T-helper 2 cell treated with Interferon-gamma antibody and Interleukin-4, amounts not matched to agents 100 ng/mL and 5 ng/mL, for 36 hours (primary cell): Measurements from ENCODE around the gene STYXL1. TPM values are rescaled to one million over a fixed set of nuclear protein-coding genes. Genes with fewer than 3 reads are reported as not detected.

ENCODE experiments used
- intact Hi-C: fragments of 100-400 bp; cut with micrococcal nuclease; formaldehyde crosslinking; loops from one replicate; pipeline ENCODE4 v1.15.1; 2023
- total RNA-seq: library from RNA; stranded (reverse); gene quantifications from 2 replicates; pipeline ENCODE4 v1.2.3, GENCODE V29; 2022

STYXL1 gene
- total RNA-seq, 1 donor from 2014 or later = 30.2 TPM

- intact Hi-C loops = no loop called here
These were observed 87.4 kb downstream of the STYXL1 start for GRCh38 chr7:75960372-75960771.

- intact Hi-C loops = no loop called here
These were observed 88.8 kb downstream of the STYXL1 start for GRCh38 chr7:75958802-75959543.

- intact Hi-C loops = no loop called here
These were observed 90.6 kb downstream of the STYXL1 start for GRCh38 chr7:75957021-75957736.

- intact Hi-C loops = no loop called here
These were observed 92.4 kb downstream of the STYXL1 start for GRCh38 chr7:75955331-75955955.

- intact Hi-C loops = no loop called here
These were observed 93.9 kb downstream of the STYXL1 start for GRCh38 chr7:75953931-75954330.

GRCh38 chr7:75953431-75953830 lies 94.4 kb downstream of the STYXL1 start:
- intact Hi-C loops = no loop called here

GRCh38 chr7:75951506-75951905 lies 96.3 kb downstream of the STYXL1 start:
- intact Hi-C loops = no loop called here

GRCh38 chr7:75950111-75950681 lies 97.6 kb downstream of the STYXL1 start:
- intact Hi-C loops = no loop called here

- intact Hi-C loops = no loop called here
These were observed 99.6 kb downstream of the STYXL1 start for GRCh38 chr7:75948179-75948578.

Other genes starting within 250 kb of the STYXL1 start
- gene CCL24, start 234.2 kb downstream of the STYXL1 start, total RNA-seq = not detected in 2 replicates
- gene RHBDD2, start 169.0 kb downstream of the STYXL1 start, total RNA-seq = 46.2 and 48.9 TPM in 2 replicates
- 49.4 and 53.8 TPM in 2 replicates for gene POR, start 132.8 kb downstream of the STYXL1 start, total RNA-seq
- 21.3 and 28.7 TPM in 2 replicates for gene TMEM120A, start 53.4 kb downstream of the STYXL1 start, total RNA-seq
- gene MDH2, start 106 bp upstream of the STYXL1 start, total RNA-seq = 179 and 182 TPM in 2 replicates
- gene SRRM3, start 153.9 kb upstream of the STYXL1 start, total RNA-seq = not detected in 2 replicates